NOMO-1 (cell line): Measurements from ENCODE around the gene TSPAN31.
A peak's percentile ranks its signal among the peaks of the same experiment; 100 is the strongest.

Experiments
- DNase-seq, 2 experiments: peaks; one replicate each; lab custom pipeline; 2025; ENCODE audit not compliant: unreplicated experiment in 2 of 2; lab: John Stamatoyannopoulos, UW

Gene TSPAN31

GRCh38 chr12:57735198-57735855 lies 9.5 kb upstream of the TSPAN31 start:
- no peak for DNase-seq

GRCh38 chr12:57735952-57736740 lies 8.7 kb upstream of the TSPAN31 start:
- DNase-seq: no peak

- no peak for DNase-seq
These were observed 7.9 kb upstream of the TSPAN31 start for GRCh38 chr12:57736741-57737466.

- no peak for DNase-seq
These were observed 7.1 kb upstream of the TSPAN31 start for GRCh38 chr12:57737467-57738460.

DNA sequence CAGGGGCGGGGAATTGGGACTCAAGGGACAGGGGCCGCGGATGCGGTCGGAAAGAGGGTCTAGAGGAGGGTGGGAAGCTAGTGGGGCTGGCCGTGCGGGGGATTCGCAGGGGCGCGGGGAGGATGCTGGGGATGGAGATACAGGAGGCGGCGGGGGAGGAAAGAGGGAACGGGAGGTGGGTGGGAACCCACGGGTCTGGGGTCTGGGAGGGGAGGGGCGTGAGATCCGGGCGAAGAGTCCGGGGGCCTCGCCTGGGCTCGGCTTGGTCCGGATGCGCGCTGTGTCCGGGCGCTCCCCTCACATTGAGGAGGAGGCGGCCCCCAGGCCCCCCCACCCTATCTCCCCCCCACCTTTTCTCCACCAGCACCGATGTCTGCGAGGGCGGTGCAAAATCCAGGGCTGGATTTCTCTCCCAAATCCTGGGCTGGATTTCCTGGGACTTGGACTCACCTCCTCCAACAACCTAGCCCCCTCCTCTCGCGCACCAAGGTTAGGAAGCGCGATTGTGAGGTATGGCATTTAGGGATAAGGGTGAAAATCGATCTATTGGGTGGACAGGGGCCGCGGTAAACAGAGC lies 6.1 kb upstream of the TSPAN31 start, which contains the start of gene AGAP2:
AGAP2 (minus strand) TSS at position 82 of the 577 bp plus-strand sequence. CDS start 496 bp downstream, outside the sequence.
- no peak for DNase-seq

DNA sequence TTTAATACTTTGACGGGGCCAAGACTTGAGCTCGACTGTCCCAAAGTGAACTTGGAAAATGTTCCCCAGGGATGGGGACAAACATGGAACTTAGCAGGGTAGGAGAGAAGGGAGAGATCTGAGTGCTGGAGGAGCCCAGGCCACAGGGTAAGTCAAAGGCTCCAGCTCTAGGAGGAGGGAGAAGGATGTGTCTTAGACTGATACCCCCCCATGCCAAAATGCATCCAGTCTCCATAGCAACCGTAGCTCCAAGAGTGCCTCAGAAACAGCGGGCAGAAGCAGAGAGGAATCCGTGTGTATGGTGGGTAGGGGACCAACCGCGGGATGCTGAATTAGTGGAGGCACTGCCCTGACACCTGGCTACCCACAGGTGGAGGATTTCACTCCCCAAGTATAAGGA lies 5.5 kb upstream of the TSPAN31 start:
- no peak for DNase-seq

- DNase-seq: no peak
These were observed 4.8 kb upstream of the TSPAN31 start for GRCh38 chr12:57739914-57740538.

DNA sequence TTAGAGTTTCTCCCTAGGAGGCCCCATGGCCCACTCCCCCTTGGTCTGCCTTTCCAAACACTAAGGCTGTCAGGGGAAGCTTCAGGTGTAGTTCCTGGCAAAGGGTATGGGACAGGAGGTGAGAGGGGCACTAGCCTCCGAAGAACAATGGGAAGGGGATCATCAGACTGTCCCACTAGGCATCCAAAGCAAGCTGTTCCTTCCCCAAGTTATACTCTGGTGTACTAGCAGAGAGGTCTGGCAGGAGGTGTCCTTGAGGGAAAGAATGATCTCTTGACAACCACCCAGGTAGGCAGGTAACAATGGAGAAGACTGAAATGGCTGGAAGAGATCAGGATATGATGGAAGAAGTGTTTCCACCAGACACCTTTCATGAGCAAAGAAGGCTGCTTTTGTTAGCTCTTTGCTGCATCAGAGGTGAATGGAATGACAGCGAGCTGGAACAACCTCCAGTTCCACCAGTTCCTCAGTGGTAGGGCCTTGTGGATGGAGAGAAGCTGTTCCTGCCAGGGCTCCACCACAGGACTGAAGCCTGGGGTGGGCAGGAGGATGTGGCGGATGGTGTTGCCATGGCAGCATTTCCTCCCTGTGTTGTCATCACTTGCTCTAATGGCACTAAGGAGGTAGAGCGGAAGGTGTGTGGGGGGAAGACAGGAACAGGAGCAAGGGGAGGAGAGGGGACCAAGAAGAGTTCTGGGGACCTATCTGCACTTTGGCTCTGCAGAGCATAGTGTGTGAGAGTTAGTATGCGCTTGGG lies 4.0 kb upstream of the TSPAN31 start:
- peak; percentile 28 to 31 for DNase-seq

DNA sequence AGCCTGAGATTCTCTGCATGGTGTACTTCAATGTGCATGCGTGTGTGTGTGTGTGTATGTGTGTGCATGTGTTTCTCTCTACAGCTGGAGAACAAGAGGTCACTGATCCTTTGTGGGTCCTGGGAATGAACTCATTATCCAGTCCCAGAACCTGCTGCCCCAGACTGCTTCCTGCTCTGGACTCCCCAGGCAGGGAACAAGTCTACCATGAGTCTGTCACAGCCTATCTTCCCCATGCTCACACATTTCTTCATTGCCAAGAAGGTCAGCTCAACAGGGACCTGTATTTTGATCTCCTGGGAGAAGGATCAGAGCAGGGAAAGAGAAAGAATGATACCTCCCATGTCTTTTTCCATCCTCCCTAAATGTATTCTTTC lies 3.4 kb upstream of the TSPAN31 start:
- DNase-seq: no peak

DNA sequence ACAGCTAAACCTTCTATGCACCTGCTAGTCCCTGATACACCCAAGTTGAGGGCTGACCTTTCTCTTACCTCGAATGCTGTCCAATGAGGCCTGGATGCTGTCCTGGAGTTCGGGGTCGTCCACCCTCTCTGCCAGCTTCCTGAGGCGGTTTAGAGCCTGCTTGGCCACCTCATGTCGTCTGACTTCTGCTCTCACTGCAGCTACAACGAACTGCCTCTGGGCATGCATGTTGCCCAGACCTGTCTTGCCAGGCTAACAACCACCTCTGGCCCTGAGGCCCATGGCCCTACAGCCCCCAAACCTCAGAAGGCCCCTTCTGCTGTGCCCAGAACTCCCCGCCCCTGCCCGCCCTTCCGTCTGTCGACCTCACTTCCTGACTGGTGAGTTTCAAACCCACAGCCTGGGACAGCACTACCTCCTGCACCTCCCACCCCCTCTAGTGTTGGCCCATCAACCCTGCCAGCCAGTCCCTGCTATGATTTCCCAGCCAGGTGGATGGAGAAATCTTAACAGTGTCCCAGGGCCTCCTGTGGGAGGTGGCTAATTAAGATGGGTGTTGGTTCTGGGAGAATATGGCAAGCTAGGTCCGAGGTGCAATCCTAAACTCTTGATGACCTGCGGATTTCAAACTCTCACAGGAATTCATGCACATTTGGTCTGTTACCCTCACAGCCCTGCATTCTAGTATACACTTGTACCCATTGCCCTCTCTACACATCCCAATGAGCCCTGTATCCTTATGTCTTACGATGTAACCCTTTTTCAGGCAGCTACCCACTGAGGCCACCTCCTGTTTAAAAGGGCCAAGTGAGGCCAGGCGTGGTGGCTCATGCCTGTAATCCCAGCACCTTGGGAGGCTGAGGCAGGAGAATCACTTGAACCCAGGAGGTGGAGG lies 2.7 kb upstream of the TSPAN31 start:
- peak; percentile 60 to 84 for DNase-seq

- DNase-seq: no peak
These were observed 1.1 kb upstream of the TSPAN31 start for GRCh38 chr12:57743769-57744168.

DNA sequence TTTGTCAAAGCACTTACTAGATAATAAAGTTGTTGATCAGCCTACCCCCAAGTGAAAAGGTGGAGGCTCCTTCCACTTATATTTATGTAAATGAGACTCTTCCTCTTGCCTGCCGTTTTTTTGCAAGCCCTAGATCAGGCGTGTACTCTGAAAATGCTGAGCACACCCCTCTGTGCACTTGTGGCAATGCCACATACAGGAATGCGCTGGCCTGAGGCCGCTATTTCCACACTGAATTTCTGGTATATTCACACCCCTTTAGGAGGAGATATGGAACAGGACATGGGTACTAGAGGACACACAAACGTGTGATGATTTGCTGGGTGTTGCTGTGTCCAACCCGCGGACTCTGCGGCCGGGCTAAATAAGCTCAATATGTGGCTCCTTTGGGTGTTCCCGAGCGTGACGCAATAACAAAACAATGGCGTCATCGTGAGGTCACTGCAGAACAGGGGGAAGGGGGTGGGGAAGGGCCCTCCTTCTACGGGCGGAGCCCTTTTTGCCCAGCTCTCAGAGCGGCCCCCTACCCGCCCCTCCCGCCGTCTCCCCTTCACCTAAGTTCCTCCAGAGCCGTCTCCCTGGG lies 554 bp upstream of the TSPAN31 start:
- peak; percentile 45 to 57 for DNase-seq

GRCh38 chr12:57745485-57745881 lies 644 bp downstream of the TSPAN31 start:
- DNase-seq: no peak

DNA sequence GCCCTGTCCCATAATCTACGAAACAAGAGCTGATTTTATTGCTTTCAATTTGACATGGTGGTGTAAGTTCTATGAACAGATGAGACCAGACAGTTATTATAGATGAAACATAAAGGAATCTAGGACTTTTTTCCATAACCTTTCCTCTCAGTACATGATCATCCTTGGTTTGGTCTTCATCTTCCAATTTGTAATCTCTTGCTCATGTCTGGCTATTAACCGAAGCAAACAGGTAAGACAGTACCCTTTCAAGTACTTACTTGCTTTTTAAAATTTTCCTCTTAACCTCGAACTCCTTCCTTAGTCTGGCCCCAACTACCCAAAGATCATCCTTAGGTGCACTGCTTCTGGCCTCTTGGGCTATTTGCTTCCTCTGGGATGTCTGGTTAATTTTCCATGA lies 1.2 kb downstream of the TSPAN31 start:
- no peak for DNase-seq

- DNase-seq: no peak
These were observed 4.2 kb downstream of the TSPAN31 start for GRCh38 chr12:57749061-57749460.

DNA sequence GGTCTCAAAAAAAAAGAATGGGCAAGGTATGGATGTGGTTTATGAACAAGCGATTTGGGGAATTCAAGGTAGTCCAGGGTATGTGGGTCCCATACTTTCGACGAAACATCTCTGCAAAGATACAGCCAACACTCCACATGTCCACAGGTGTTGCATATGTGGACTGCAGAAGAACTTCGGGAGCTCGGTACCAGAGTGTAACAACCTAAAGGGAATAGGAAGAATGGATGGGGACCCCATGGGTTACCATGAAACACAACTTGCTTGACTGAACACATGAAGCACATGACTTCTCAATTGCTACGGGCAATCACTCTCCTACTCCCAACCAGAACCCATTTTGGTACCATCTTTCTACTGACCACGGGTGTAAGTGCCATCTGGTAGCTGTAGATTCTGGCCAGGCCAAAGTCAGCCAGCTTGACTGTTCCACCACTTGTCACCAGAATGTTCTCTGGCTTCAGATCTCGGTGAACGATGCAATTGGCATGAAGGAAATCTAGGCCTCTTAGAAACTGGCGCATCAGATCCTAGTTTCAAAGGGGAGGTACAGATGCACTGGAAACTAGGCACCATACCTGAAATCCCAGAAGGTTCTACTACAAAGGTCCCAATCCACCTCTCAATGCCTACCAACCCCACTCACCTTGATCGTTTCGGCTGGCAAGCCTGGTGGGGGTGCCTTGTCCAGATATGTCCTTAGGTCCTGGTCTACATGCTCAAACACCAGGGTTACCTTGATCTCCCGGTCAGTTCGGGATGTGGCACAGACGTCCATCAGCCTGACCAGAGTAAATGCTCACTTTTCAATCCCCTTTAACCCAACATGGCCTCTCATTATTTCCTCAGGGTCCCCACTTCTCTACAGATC lies 6.0 kb downstream of the TSPAN31 start:
- DNase-seq: no peak

DNA sequence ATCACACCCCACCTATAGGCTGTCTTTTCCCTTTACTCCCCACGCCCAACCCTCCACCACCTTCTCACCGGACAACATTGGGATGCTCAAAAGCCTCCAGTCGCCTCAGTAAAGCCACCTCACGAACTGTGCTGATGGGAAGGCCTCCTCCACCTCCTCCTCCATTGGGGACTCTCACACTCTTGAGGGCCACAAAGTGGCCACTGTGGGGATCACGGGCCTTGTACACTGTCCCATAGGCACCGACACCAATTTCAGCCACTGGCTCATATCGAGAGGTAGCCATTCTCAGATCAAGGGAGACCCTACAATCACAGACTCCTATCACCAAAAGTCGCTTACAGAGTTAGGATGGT lies 6.6 kb downstream of the TSPAN31 start:
- no peak for DNase-seq
